Hepatocyte (in vitro differentiated cells): ENCODE data around the gene NSUN6. TPM values are rescaled to one million over a fixed set of nuclear protein-coding genes. Genes with fewer than 3 reads are reported as not detected.

Experiments used
- DNase-seq: peaks from one replicate; pipeline ENCODE4 v3.0.0-alpha.2; 2016; ENCODE audit warnings: low spot score
- H2AFZ ChIP-seq: fragments of 200-600 bp; sonication (generic); 2 replicates; pipeline ENCODE4 v1.6.0; 2016; ENCODE audit warnings: antibody characterized with exemption, mild to moderate bottlenecking
- H3K27ac ChIP-seq: fragments of 200-600 bp; sonication (generic); 2 replicates; pipeline ENCODE4 v1.5.1; 2016; ENCODE audit warnings: mild to moderate bottlenecking
- H3K27me3 ChIP-seq: fragments of 200-600 bp; sonication (generic); 2 replicates; pipeline ENCODE4 v1.6.1; 2016
- H3K36me3 ChIP-seq: fragments of 200-600 bp; sonication (generic); replicated peaks from 2 replicates; pipeline ENCODE4 v1.5.1; 2016; ENCODE audit warnings: low read depth; ENCODE audit not compliant: insufficient read depth
- H3K4me1 ChIP-seq: fragments of 200-600 bp; sonication (generic); 2 replicates; pipeline ENCODE4 v1.5.1; 2016; ENCODE audit warnings: mild to moderate bottlenecking, moderate library complexity; ENCODE audit not compliant: insufficient read depth
- H3K4me2 ChIP-seq: fragments of 200-600 bp; sonication (generic); 2 replicates; pipeline ENCODE4 v1.6.0; 2016
- H3K4me3 ChIP-seq: fragments of 200-600 bp; sonication (generic); 2 replicates; pipeline ENCODE4 v1.5.1; 2016; ENCODE audit warnings: mild to moderate bottlenecking
- H3K79me2 ChIP-seq: fragments of 200-600 bp; sonication (generic); 2 replicates; pipeline ENCODE4 v1.6.0; 2017; ENCODE audit warnings: mild to moderate bottlenecking
- H3K9me2 ChIP-seq: fragments of 200-600 bp; sonication (generic); replicated peaks from 2 replicates; pipeline ENCODE4 v1.6.0; 2017; ENCODE audit warnings: mild to moderate bottlenecking; ENCODE audit not compliant: insufficient read depth
- H3K9me3 ChIP-seq: fragments of 200-600 bp; sonication (generic); 2 replicates; pipeline ENCODE4 v1.5.1; 2016; ENCODE audit warnings: low read depth, mild to moderate bottlenecking
- H4K20me1 ChIP-seq: fragments of 200-600 bp; sonication (generic); 2 replicates; pipeline ENCODE4 v1.6.0; 2016; ENCODE audit warnings: mild to moderate bottlenecking; ENCODE audit not compliant: insufficient read depth, poor library complexity, severe bottlenecking
- CTCF ChIP-seq: fragments of 200-600 bp; sonication (generic); IDR thresholded peaks from 2 replicates; pipeline ENCODE4 v1.5.1; 2016; ENCODE audit warnings: antibody characterized with exemption, mild to moderate bottlenecking; ENCODE audit not compliant: poor library complexity
- EZH2 ChIP-seq: fragments of 200-600 bp; sonication (generic); IDR thresholded peaks from 2 replicates; pipeline ENCODE4 v1.6.1; 2016; ENCODE audit warnings: antibody characterized with exemption, mild to moderate bottlenecking, borderline replicate concordance
- EZH2phosphoT487 ChIP-seq: fragments of 200-600 bp; sonication (generic); IDR thresholded peaks from one replicate; pipeline ENCODE4 v1.6.1; 2018; ENCODE audit warnings: antibody characterized with exemption, mild to moderate bottlenecking, low read depth, moderate library complexity; ENCODE audit not compliant: unreplicated experiment, severe bottlenecking
- WGBS: methylation state at CpG from one replicate; pipeline ENCODE4 v1.1.6; 2016; ENCODE audit warnings: low lambda C conversion rate; ENCODE audit errors: missing lambda C conversion rate; 5-methylcytosine and 5-hydroxymethylcytosine counted together
- polyA plus RNA-seq: library from polyadenylated mRNA; unstranded; fragments of >200 nt; fragmentation: Nextera tagmentation; extraction: Ambion mirVana; gene quantifications from 2 replicates; pipeline ENCODE4 v1.2.1, GENCODE V29; 2016
- total RNA-seq: library from RNA; depleted of rRNA; stranded (reverse); fragments of >200 nt; gene quantifications from 2 replicates; pipeline ENCODE4 v1.2.3, GENCODE V29; 2014

Gene NSUN6
- total and polyA plus RNA-seq, 2 experiments from 2014 or later, result 12.2 to 14.6 TPM

- Histone ChIP-seq H4K20me1 (no peaks in the 10 kb centered on the region), H3K79me2 (no peaks in the 10 kb centered on the region), H3K36me3 (no peaks in the 10 kb centered on the region), H3K4me2 (no peak overlapping the region), H3K9me3 (no peaks in the 10 kb centered on the region), H3K9me2 (no peaks in the 10 kb centered on the region), H3K27ac (no peak overlapping the region), H3K4me3 (no peak overlapping the region), H2AFZ (no peak overlapping the region), H3K4me1 (no peaks in the 10 kb centered on the region), H3K27me3 (no peaks in the 10 kb centered on the region)
- 22% methylated on average over 3 of the region's 3 CpGs for WGBS
- peak; percentile 85 for TF ChIP-seq CTCF
- no peak for TF ChIP-seq EZH2
- DNase-seq, result peak; percentile 43
Measured at GRCh38 chr10:18689498-18689897, 38.1 kb upstream of the NSUN6 start.

- no peak overlapping the region for H3K4me2 ChIP-seq
Measured at GRCh38 chr10:18687706-18688105, 36.3 kb upstream of the NSUN6 start.

GRCh38 chr10:18687195-18687594, 35.8 kb upstream of the NSUN6 start:
- H3K27me3 ChIP-seq, result no peaks in the 10 kb centered on the region
- H3K9me2 ChIP-seq, result no peaks in the 10 kb centered on the region
- no peak for DNase-seq

More at GRCh38 chr10:18687706-18688105, 36.3 kb upstream of the NSUN6 start:
- Histone ChIP-seq H3K4me3 (no peak overlapping the region), H3K4me1 (no peaks in the 10 kb centered on the region), H3K36me3 (no peaks in the 10 kb centered on the region), H3K9me2 (no peaks in the 10 kb centered on the region), H3K9me3 (no peaks in the 10 kb centered on the region), H2AFZ (no peak overlapping the region), H3K27me3 (no peaks in the 10 kb centered on the region), H4K20me1 (no peaks in the 10 kb centered on the region), H3K27ac (no peak overlapping the region), H3K79me2 (no peaks in the 10 kb centered on the region)
- TF ChIP-seq EZH2, result no peak
- no peak for TF ChIP-seq CTCF
- no peak for TF ChIP-seq EZH2phosphoT487
- no peak for DNase-seq
- 74% methylated on average over 5 of the region's 5 CpGs for WGBS

More at GRCh38 chr10:18687195-18687594, 35.8 kb upstream of the NSUN6 start:
- 92% methylated on average over 7 of the region's 7 CpGs for WGBS
- H3K36me3 ChIP-seq, result no peaks in the 10 kb centered on the region
- no peak overlapping the region for H3K4me2 ChIP-seq
- H4K20me1 ChIP-seq, result no peaks in the 10 kb centered on the region
- H3K79me2 ChIP-seq, result no peaks in the 10 kb centered on the region
- no peak overlapping the region for H2AFZ ChIP-seq
- no peaks in the 10 kb centered on the region for H3K4me1 ChIP-seq
- H3K4me3 ChIP-seq, result no peak overlapping the region
- no peak for TF ChIP-seq EZH2phosphoT487
- no peak for TF ChIP-seq CTCF
- TF ChIP-seq EZH2, result no peak
- H3K27ac ChIP-seq, result no peak overlapping the region
- H3K9me3 ChIP-seq, result no peaks in the 10 kb centered on the region
